ENCODE data around the gene PCDHB11. TPM values are rescaled to one million over a fixed set of nuclear protein-coding genes. Genes with fewer than 3 reads are reported as not detected.

PCDHB11 gene
- total and polyA plus RNA-seq, 10 donors = 0.07 to 3.4 (median 0.93) TPM

GRCh38 chr5:141250576-141250975 is 51.1 kb downstream of the PCDHB11 start:
- TF ChIP-seq, protein P1, sequence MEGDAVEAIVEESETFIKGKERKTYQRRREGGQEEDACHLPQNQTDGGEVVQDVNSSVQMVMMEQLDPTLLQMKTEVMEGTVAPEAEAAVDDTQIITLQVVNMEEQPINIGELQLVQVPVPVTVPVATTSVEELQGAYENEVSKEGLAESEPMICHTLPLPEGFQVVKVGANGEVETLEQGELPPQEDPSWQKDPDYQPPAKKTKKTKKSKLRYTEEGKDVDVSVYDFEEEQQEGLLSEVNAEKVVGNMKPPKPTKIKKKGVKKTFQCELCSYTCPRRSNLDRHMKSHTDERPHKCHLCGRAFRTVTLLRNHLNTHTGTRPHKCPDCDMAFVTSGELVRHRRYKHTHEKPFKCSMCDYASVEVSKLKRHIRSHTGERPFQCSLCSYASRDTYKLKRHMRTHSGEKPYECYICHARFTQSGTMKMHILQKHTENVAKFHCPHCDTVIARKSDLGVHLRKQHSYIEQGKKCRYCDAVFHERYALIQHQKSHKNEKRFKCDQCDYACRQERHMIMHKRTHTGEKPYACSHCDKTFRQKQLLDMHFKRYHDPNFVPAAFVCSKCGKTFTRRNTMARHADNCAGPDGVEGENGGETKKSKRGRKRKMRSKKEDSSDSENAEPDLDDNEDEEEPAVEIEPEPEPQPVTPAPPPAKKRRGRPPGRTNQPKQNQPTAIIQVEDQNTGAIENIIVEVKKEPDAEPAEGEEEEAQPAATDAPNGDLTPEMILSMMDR (IDR thresholded peaks at IDR 0.05 in 8 of 11, conservative IDR thresholded peaks at IDR 0.05 in 3 of 11) = no peak
- no peak for TF ChIP-seq POLR2AphosphoS5 (IDR thresholded peaks at IDR 0.05)
- no peak for TF ChIP-seq POLR2A (IDR thresholded peaks at IDR 0.05)
- Histone ChIP-seq H3K27me3 (replicated peaks in 1 of 7) (peaks cover 0 to 6% (median 0%) of the 10 kb centered on the region in 7 donors), H3K9me3 (peaks cover 32 to 100% (median 100%) of the 10 kb centered on the region in 8 donors), H3K4me1 (no peaks in the 10 kb centered on the region), H3K27ac (no peak overlapping the region), H3K4me3 (no peak overlapping the region), H3K36me3 (peaks cover 0 to 3% (median 0%) of the 10 kb centered on the region in 6 donors)
- intact Hi-C loops (cut with DNase I; ENCODE audit: low total_unique reads) = no loop called here
- DNase-seq = no peak

Other genes starting within 250 kb of the PCDHB11 start
Only the 30 nearest of the 37 such genes appear.
- gene PCDHB1, start 148.3 kb upstream of the PCDHB11 start, total RNA-seq = not detected
- gene PCDHB1, start 148.3 kb upstream of the PCDHB11 start, polyA plus RNA-seq = not detected
- 1 to 10 TPM in 6 of 7 donors, under 1 TPM in 1; 0.98 to 2.0 (median 1.5) TPM for gene PCDHB2, start 105.0 kb upstream of the PCDHB11 start, total RNA-seq
- gene PCDHB2, start 105.0 kb upstream of the PCDHB11 start, polyA plus RNA-seq = under 1 TPM; 0.12 to 0.29 (median 0.13) TPM
- 1 to 10 TPM in 4 of 7 donors, under 1 TPM in 3; 0.34 to 3.1 (median 1.1) TPM for gene PCDHB3, start 99.2 kb upstream of the PCDHB11 start, total RNA-seq
- gene PCDHB3, start 99.2 kb upstream of the PCDHB11 start, polyA plus RNA-seq = under 1 TPM in 2 of 3 donors, not detected in 1; 0.08 to 0.26 TPM
- gene PCDHB4, start 77.8 kb upstream of the PCDHB11 start, total RNA-seq = 1 to 10 TPM in 5 of 7 donors, under 1 TPM in 2; 0.77 to 2.6 (median 1.6) TPM
- gene PCDHB4, start 77.8 kb upstream of the PCDHB11 start, polyA plus RNA-seq = under 1 TPM; 0.09 to 0.32 (median 0.24) TPM
- 1 to 10 TPM in 6 of 7 donors, under 1 TPM in 1; 0.81 to 3.4 (median 1.6) TPM for gene PCDHB5, start 64.4 kb upstream of the PCDHB11 start, total RNA-seq
- gene PCDHB5, start 64.4 kb upstream of the PCDHB11 start, polyA plus RNA-seq = under 1 TPM; 0.20 to 0.33 (median 0.32) TPM
- gene PCDHB6, start 49.6 kb upstream of the PCDHB11 start, total RNA-seq = 1 to 10 TPM in 2 of 7 donors, under 1 TPM in 5; 0.20 to 1.1 (median 0.66) TPM
- gene PCDHB6, start 49.6 kb upstream of the PCDHB11 start, polyA plus RNA-seq = under 1 TPM; 0.02 to 0.13 (median 0.07) TPM
- gene PCDHB7, start 27.0 kb upstream of the PCDHB11 start, total RNA-seq = 1 to 10 TPM in 4 of 7 donors, under 1 TPM in 3; 0.51 to 1.6 (median 1.3) TPM
- under 1 TPM in 2 of 3 donors, not detected in 1; 0.08 to 0.16 TPM for gene PCDHB7, start 27.0 kb upstream of the PCDHB11 start, polyA plus RNA-seq
- gene PCDHB8, start 21.8 kb upstream of the PCDHB11 start, total RNA-seq = 1 to 10 TPM in 3 of 7 donors, under 1 TPM in 3, not detected in 1; 0.51 to 1.8 (median 1.0) TPM
- gene PCDHB8, start 21.8 kb upstream of the PCDHB11 start, polyA plus RNA-seq = under 1 TPM in 2 of 3 donors, not detected in 1; 0.03 to 0.10 TPM
- gene PCDHB16, start 17.2 kb upstream of the PCDHB11 start, total RNA-seq = 1 to 10 TPM in 6 of 7 donors, under 1 TPM in 1; 0.54 to 2.1 (median 1.9) TPM
- gene PCDHB16, start 17.2 kb upstream of the PCDHB11 start, polyA plus RNA-seq = under 1 TPM; 0.04 to 0.19 (median 0.14) TPM
- gene PCDHB9, start 12.5 kb upstream of the PCDHB11 start, total RNA-seq = 1 to 10 TPM in 5 of 7 donors, under 1 TPM in 2; 0.40 to 4.9 (median 1.5) TPM
- under 1 TPM; 0.06 to 0.19 (median 0.09) TPM for gene PCDHB9, start 12.5 kb upstream of the PCDHB11 start, polyA plus RNA-seq
- gene PCDHB10, start 7.3 kb upstream of the PCDHB11 start, total RNA-seq = 1 to 10 TPM in 4 of 7 donors, under 1 TPM in 3; 0.74 to 2.7 (median 1.4) TPM
- gene PCDHB10, start 7.3 kb upstream of the PCDHB11 start, polyA plus RNA-seq = under 1 TPM; 0.09 to 0.26 (median 0.15) TPM
- 1 to 10 TPM; 1.1 to 2.4 (median 1.8) TPM for gene PCDHB12, start 9.1 kb downstream of the PCDHB11 start, total RNA-seq
- under 1 TPM; 0.11 to 0.16 (median 0.11) TPM for gene PCDHB12, start 9.1 kb downstream of the PCDHB11 start, polyA plus RNA-seq
- 1 to 10 TPM; 1.4 to 6.8 (median 4.0) TPM for gene PCDHB13, start 14.3 kb downstream of the PCDHB11 start, total RNA-seq
- gene PCDHB13, start 14.3 kb downstream of the PCDHB11 start, polyA plus RNA-seq = under 1 TPM; 0.09 to 0.38 (median 0.12) TPM
- 1 to 10 TPM; 1.6 to 5.9 (median 2.8) TPM for gene PCDHB14, start 23.7 kb downstream of the PCDHB11 start, total RNA-seq
- under 1 TPM; 0.27 to 0.93 (median 0.30) TPM for gene PCDHB14, start 23.7 kb downstream of the PCDHB11 start, polyA plus RNA-seq
- gene PCDHB15, start 45.8 kb downstream of the PCDHB11 start, total RNA-seq = 1 to 10 TPM; 1.7 to 5.6 (median 3.8) TPM
- gene PCDHB15, start 45.8 kb downstream of the PCDHB11 start, polyA plus RNA-seq = 1 to 10 TPM in 1 of 3 donors, under 1 TPM in 2; 0.42 to 1.1 (median 0.72) TPM
- 1 to 10 TPM in 6 of 7 donors, under 1 TPM in 1; 0.57 to 3.0 (median 2.2) TPM for gene SLC25A2, start 104.4 kb downstream of the PCDHB11 start, total RNA-seq
- under 1 TPM; 0.05 to 0.22 (median 0.07) TPM for gene SLC25A2, start 104.4 kb downstream of the PCDHB11 start, polyA plus RNA-seq
- 10 to 100 TPM; 67.6 to 80.6 (median 75.7) TPM for gene TAF7, start 121.2 kb downstream of the PCDHB11 start, total RNA-seq
- 100 to 1,000 TPM in 2 of 3 donors, 10 to 100 TPM in 1; 91.1 to 112 (median 111) TPM for gene TAF7, start 121.2 kb downstream of the PCDHB11 start, polyA plus RNA-seq
- gene PCDHGA1, start 130.9 kb downstream of the PCDHB11 start, total RNA-seq = under 1 TPM in 6 of 7 donors, not detected in 1; 0.17 to 0.52 (median 0.36) TPM
- gene PCDHGA1, start 130.9 kb downstream of the PCDHB11 start, polyA plus RNA-seq = under 1 TPM; 0.04 to 0.06 (median 0.06) TPM
- 1 to 10 TPM in 6 of 7 donors, under 1 TPM in 1; 0.84 to 3.9 (median 1.8) TPM for gene PCDHGA2, start 139.1 kb downstream of the PCDHB11 start, total RNA-seq
- under 1 TPM; 0.04 to 0.19 (median 0.06) TPM for gene PCDHGA2, start 139.1 kb downstream of the PCDHB11 start, polyA plus RNA-seq
- 1 to 10 TPM in 5 of 7 donors, under 1 TPM in 2; 0.60 to 4.4 (median 2.1) TPM for gene PCDHGA3, start 144.2 kb downstream of the PCDHB11 start, total RNA-seq
- gene PCDHGA3, start 144.2 kb downstream of the PCDHB11 start, polyA plus RNA-seq = under 1 TPM in 1 of 3 donors, not detected in 2; 0.22 TPM
- 1 to 10 TPM in 6 of 7 donors, under 1 TPM in 1; 0.87 to 3.7 (median 1.6) TPM for gene PCDHGB1, start 150.5 kb downstream of the PCDHB11 start, total RNA-seq
- gene PCDHGB1, start 150.5 kb downstream of the PCDHB11 start, polyA plus RNA-seq = under 1 TPM in 2 of 3 donors, not detected in 1; 0.04 to 0.10 TPM
- 1 to 10 TPM; 1.4 to 4.5 (median 2.7) TPM for gene PCDHGA4, start 155.4 kb downstream of the PCDHB11 start, total RNA-seq
- gene PCDHGA4, start 155.4 kb downstream of the PCDHB11 start, polyA plus RNA-seq = under 1 TPM; 0.04 to 0.16 (median 0.05) TPM
- 1 to 10 TPM; 1.7 to 4.5 (median 3.5) TPM for gene PCDHGB2, start 160.4 kb downstream of the PCDHB11 start, total RNA-seq
- under 1 TPM in 2 of 3 donors, not detected in 1; 0.09 to 0.22 TPM for gene PCDHGB2, start 160.4 kb downstream of the PCDHB11 start, polyA plus RNA-seq
- 1 to 10 TPM; 1.4 to 3.1 (median 2.3) TPM for gene PCDHGA5, start 164.5 kb downstream of the PCDHB11 start, total RNA-seq
- gene PCDHGA5, start 164.5 kb downstream of the PCDHB11 start, polyA plus RNA-seq = under 1 TPM in 2 of 3 donors, not detected in 1; 0.04 to 0.22 TPM
- gene PCDHGB3, start 170.6 kb downstream of the PCDHB11 start, total RNA-seq = 1 to 10 TPM; 1.3 to 5.0 (median 3.9) TPM
- gene PCDHGB3, start 170.6 kb downstream of the PCDHB11 start, polyA plus RNA-seq = under 1 TPM; 0.06 to 0.38 (median 0.09) TPM
- gene PCDHGA6, start 174.3 kb downstream of the PCDHB11 start, total RNA-seq = 1 to 10 TPM; 2.2 to 5.0 (median 4.2) TPM
- under 1 TPM; 0.35 to 0.58 (median 0.54) TPM for gene PCDHGA6, start 174.3 kb downstream of the PCDHB11 start, polyA plus RNA-seq
- gene PCDHGA7, start 183.1 kb downstream of the PCDHB11 start, total RNA-seq = 1 to 10 TPM; 1.2 to 5.4 (median 2.0) TPM
- gene PCDHGA7, start 183.1 kb downstream of the PCDHB11 start, polyA plus RNA-seq = under 1 TPM; 0.18 to 0.29 (median 0.22) TPM
- 1 to 10 TPM; 1.6 to 3.9 (median 3.0) TPM for gene PCDHGB4, start 188.1 kb downstream of the PCDHB11 start, total RNA-seq
- gene PCDHGB4, start 188.1 kb downstream of the PCDHB11 start, polyA plus RNA-seq = under 1 TPM; 0.02 to 0.29 (median 0.14) TPM
- 1 to 10 TPM in 6 of 7 donors, under 1 TPM in 1; 0.70 to 3.9 (median 2.1) TPM for gene PCDHGA8, start 193.0 kb downstream of the PCDHB11 start, total RNA-seq
- gene PCDHGA8, start 193.0 kb downstream of the PCDHB11 start, polyA plus RNA-seq = under 1 TPM in 2 of 3 donors, not detected in 1; 0.04 to 0.13 TPM
- gene PCDHGB5, start 198.3 kb downstream of the PCDHB11 start, total RNA-seq = 1 to 10 TPM; 3.9 to 8.0 (median 5.6) TPM
- gene PCDHGB5, start 198.3 kb downstream of the PCDHB11 start, polyA plus RNA-seq = under 1 TPM; 0.07 to 0.32 (median 0.17) TPM

Data from spleen (tissue), 11 donors.